ENCODE measurements around the gene SEMA4D.

DNA sequence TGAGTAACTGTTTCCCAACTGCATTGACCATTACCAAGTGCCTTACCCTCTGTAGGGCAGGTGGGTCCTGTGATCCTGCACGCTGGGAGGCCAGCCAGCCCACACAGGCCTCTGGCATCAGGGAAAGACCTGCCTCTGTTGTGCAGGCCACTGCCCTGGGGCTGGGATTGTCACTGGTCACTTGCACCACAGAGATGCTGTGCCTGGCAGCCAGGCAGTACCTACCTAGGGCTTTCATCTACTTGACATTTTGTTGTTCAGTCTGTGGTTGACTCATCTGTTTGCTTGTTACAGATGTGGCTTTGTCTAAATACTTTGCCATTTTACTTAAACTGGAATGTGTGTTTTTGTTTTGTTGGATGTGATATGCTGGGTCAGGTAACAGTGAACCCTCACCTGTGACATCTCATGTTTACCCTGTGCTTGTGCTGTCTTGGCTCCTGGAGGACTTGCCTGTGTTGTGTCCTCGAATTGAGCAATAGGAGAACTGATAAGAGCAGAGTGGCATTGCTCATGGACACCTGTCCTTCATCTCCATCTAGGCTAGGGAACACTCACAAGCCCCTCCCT, 146.8 kb downstream of the SEMA4D start:
- TF ChIP-seq EP300 (IDR thresholded peaks at IDR 0.05) (no peak), POLR2A (IDR thresholded peaks at IDR 0.05) (no peak)
- TF ChIP-seq, protein P1, sequence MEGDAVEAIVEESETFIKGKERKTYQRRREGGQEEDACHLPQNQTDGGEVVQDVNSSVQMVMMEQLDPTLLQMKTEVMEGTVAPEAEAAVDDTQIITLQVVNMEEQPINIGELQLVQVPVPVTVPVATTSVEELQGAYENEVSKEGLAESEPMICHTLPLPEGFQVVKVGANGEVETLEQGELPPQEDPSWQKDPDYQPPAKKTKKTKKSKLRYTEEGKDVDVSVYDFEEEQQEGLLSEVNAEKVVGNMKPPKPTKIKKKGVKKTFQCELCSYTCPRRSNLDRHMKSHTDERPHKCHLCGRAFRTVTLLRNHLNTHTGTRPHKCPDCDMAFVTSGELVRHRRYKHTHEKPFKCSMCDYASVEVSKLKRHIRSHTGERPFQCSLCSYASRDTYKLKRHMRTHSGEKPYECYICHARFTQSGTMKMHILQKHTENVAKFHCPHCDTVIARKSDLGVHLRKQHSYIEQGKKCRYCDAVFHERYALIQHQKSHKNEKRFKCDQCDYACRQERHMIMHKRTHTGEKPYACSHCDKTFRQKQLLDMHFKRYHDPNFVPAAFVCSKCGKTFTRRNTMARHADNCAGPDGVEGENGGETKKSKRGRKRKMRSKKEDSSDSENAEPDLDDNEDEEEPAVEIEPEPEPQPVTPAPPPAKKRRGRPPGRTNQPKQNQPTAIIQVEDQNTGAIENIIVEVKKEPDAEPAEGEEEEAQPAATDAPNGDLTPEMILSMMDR (IDR thresholded peaks at IDR 0.05), result no peak
